PFSK-1 (cell line): ENCODE data around the gene TMEM190.

Source experiments
- FOXP2 ChIP-seq: optimal IDR thresholded peaks from 2 replicates; pipeline ENCODE3; 2011; ENCODE audit warnings: borderline replicate concordance, control low read depth, inconsistent platforms; ENCODE audit not compliant: insufficient read depth; ENCODE audit errors: extremely low read length, extremely low read depth
- POLR2AphosphoS5 ChIP-seq: IDR thresholded peaks from 2 replicates; pipeline ENCODE4 v1.6.1; 2012; ENCODE audit warnings: low read depth, mild to moderate bottlenecking, control low read depth, low read length, moderate library complexity
- SIN3A ChIP-seq: IDR thresholded peaks from 2 replicates; pipeline ENCODE4 v1.6.1; 2012; ENCODE audit warnings: mild to moderate bottlenecking, low read length, moderate library complexity, borderline replicate concordance; ENCODE audit not compliant: insufficient read depth
- TAF1 ChIP-seq: IDR thresholded peaks from 2 replicates; pipeline ENCODE4 v1.6.1; 2012; ENCODE audit warnings: low read length, control low read depth, borderline replicate concordance; ENCODE audit not compliant: insufficient read depth
- TF ChIP-seq, protein P1 (sequence below), 2 experiments: IDR thresholded peaks; 2 replicates each; pipeline versions ENCODE4 v1.6.1 to v1.8.0; 2011 to 2012; ENCODE audit warnings: low read depth in 2 of 2, low read length in 2 of 2, control low read depth in 1 of 2, inconsistent platforms in 1 of 2, mild to moderate bottlenecking in 1 of 2, moderate library complexity in 1 of 2; ENCODE audit not compliant: insufficient read depth in 1 of 2

DNA sequence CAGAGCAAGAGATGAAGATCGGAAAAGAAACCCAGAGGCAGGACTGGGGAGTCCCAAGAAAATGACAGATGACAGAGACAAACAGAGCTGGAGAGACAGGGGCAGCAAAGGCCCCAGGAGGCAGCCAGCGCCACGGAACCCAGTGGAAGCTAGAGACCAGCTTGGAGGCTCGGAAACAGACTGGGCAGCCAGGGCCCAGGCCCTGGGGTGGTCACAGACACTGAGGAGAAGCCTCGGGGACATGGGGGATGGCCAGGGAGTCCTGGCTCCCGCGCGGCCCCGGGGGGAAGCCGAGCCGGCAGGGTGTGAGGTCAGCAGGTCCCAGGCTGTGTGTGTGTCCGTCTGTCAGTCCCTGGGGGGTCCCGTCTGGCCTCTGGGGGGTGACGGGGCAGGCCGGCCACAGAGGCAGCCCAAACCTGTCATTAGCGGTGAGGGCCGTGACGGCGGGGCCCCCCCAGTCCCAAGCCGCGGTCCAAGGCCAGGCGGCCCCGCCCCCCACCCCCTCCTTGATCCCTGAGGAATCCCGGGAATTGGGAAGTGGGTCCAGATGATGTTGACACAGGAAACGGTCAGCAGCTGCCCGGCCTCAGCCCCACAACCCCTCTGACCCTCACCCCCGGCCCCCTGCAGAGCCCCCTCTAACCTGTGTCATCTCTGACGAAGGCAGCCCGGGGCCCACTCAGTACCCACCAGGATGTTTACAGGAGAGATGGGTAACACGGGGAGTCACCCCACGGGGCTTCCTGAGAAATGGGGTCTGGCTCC is 2.5 kb upstream of the TMEM190 start:
- TF ChIP-seq TAF1 (no peak), POLR2AphosphoS5 (no peak), FOXP2 (no peak), SIN3A (no peak)
- TF ChIP-seq, protein P1, sequence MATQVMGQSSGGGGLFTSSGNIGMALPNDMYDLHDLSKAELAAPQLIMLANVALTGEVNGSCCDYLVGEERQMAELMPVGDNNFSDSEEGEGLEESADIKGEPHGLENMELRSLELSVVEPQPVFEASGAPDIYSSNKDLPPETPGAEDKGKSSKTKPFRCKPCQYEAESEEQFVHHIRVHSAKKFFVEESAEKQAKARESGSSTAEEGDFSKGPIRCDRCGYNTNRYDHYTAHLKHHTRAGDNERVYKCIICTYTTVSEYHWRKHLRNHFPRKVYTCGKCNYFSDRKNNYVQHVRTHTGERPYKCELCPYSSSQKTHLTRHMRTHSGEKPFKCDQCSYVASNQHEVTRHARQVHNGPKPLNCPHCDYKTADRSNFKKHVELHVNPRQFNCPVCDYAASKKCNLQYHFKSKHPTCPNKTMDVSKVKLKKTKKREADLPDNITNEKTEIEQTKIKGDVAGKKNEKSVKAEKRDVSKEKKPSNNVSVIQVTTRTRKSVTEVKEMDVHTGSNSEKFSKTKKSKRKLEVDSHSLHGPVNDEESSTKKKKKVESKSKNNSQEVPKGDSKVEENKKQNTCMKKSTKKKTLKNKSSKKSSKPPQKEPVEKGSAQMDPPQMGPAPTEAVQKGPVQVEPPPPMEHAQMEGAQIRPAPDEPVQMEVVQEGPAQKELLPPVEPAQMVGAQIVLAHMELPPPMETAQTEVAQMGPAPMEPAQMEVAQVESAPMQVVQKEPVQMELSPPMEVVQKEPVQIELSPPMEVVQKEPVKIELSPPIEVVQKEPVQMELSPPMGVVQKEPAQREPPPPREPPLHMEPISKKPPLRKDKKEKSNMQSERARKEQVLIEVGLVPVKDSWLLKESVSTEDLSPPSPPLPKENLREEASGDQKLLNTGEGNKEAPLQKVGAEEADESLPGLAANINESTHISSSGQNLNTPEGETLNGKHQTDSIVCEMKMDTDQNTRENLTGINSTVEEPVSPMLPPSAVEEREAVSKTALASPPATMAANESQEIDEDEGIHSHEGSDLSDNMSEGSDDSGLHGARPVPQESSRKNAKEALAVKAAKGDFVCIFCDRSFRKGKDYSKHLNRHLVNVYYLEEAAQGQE (IDR thresholded peaks at IDR 0.05; ENCODE audit: insufficient read depth in 1 of 2, low read depth in 2 of 2, low read length in 2 of 2) = no peak
